HepG2 (cell line): ENCODE data around the gene TRIAP1. TPM values are rescaled to one million over a fixed set of nuclear protein-coding genes. Genes with fewer than 3 reads are reported as not detected.
A peak's percentile ranks its signal among the peaks of the same experiment; 100 is the strongest.

Source experiments
- CBX1 ChIP-seq: IDR thresholded peaks from one replicate; pipeline ENCODE4 v1.6.1; 2016; ENCODE audit warnings: antibody characterized with exemption, low read depth
- GMEB1 ChIP-seq: sonication (generic); formaldehyde crosslinking; IDR thresholded peaks from 2 replicates; pipeline ENCODE4 v1.5.1; 2020; ENCODE audit warnings: missing genetic modification reagents, mild to moderate bottlenecking, borderline replicate concordance
- KDM1A ChIP-seq: IDR thresholded peaks from 2 replicates; pipeline ENCODE4 v1.6.1; 2016; ENCODE audit warnings: missing compliant biosample characterization
- MAZ ChIP-seq, 2 experiments: sonication (generic) in 1 of 2; formaldehyde crosslinking in 1 of 2; IDR thresholded peaks; 2 replicates each; pipeline versions ENCODE4 v1.5.0 to v1.6.1; 2012 to 2020; ENCODE audit warnings: low read depth in 2 of 2, mild to moderate bottlenecking in 2 of 2, borderline replicate concordance in 1 of 2, improper control_type of control experiment in 1 of 2, low read length in 1 of 2, missing genetic modification reagents in 1 of 2, moderate library complexity in 1 of 2
- MYC ChIP-seq: sonication (generic); formaldehyde crosslinking; IDR thresholded peaks from 2 replicates; pipeline ENCODE4 v1.9.0; 2021; ENCODE audit warnings: missing genetic modification reagents, borderline replicate concordance
- NFIB ChIP-seq: sonication (generic); formaldehyde crosslinking; IDR thresholded peaks from 2 replicates; pipeline ENCODE4 v1.9.0; 2021; ENCODE audit warnings: missing genetic modification reagents, mild to moderate bottlenecking, borderline replicate concordance
- SALL1 ChIP-seq: sonication (generic); formaldehyde crosslinking; IDR thresholded peaks from 2 replicates; pipeline ENCODE4 v1.8.0; 2022; ENCODE audit warnings: mild to moderate bottlenecking, missing genetic modification reagents
- SCMH1 ChIP-seq: sonication (generic); formaldehyde crosslinking; IDR thresholded peaks from 2 replicates; pipeline ENCODE4 v1.9.0; 2021; ENCODE audit warnings: missing genetic modification reagents, mild to moderate bottlenecking, borderline replicate concordance
- SMARCE1 ChIP-seq: fragments of 450-650 bp; IDR thresholded peaks from 2 replicates; pipeline ENCODE4 v1.6.1; 2017; ENCODE audit warnings: borderline replicate concordance
- SNAPC5 ChIP-seq: sonication (generic); formaldehyde crosslinking; IDR thresholded peaks from 2 replicates; pipeline ENCODE4 v1.8.1; 2023; ENCODE audit warnings: mild to moderate bottlenecking, missing genetic modification reagents, borderline replicate concordance
- SPEN ChIP-seq: sonication (generic); formaldehyde crosslinking; IDR thresholded peaks from 2 replicates; pipeline ENCODE4 v1.5.1; 2020; ENCODE audit warnings: low read depth, mild to moderate bottlenecking, missing genetic modification reagents
- SRF ChIP-seq: IDR thresholded peaks from 2 replicates; pipeline ENCODE4 v1.6.1; 2011; ENCODE audit warnings: mild to moderate bottlenecking, low read depth, low read length, moderate library complexity
- SRSF4 ChIP-seq: fragments of 200-400 bp; formaldehyde crosslinking; IDR thresholded peaks from one replicate; pipeline ENCODE4 v1.6.1; 2018; ENCODE audit warnings: mild to moderate bottlenecking, low read depth, low read length, moderate library complexity; ENCODE audit not compliant: poor library complexity, severe bottlenecking
- SYNCRIP ChIP-seq: fragments of 200-400 bp; formaldehyde crosslinking; IDR thresholded peaks from 2 replicates; pipeline ENCODE4 v1.6.1; 2018; ENCODE audit warnings: mild to moderate bottlenecking, low read depth, low read length; ENCODE audit not compliant: insufficient read depth
- XRCC5 ChIP-seq: fragments of 200-400 bp; formaldehyde crosslinking; optimal IDR thresholded peaks from 2 replicates; pipeline ENCODE3; 2017; ENCODE audit warnings: mild to moderate bottlenecking, low read length
- ZBTB2 ChIP-seq: sonication (generic); formaldehyde crosslinking; IDR thresholded peaks from 2 replicates; pipeline ENCODE4 v1.8.0; 2022; ENCODE audit warnings: low read depth, missing genetic modification reagents
- ZFX ChIP-seq: sonication (generic); formaldehyde crosslinking; IDR thresholded peaks from 2 replicates; pipeline ENCODE4 v1.4.0; 2020; ENCODE audit warnings: mild to moderate bottlenecking, low read depth, missing genetic modification reagents, moderate library complexity
- ZNF281 ChIP-seq: sonication (generic); formaldehyde crosslinking; IDR thresholded peaks from 2 replicates; pipeline ENCODE4 v1.4.0; 2020; ENCODE audit warnings: missing genetic modification reagents, borderline replicate concordance
- ZNF44 ChIP-seq: sonication (generic); formaldehyde crosslinking; IDR thresholded peaks from 2 replicates; pipeline ENCODE4 v1.5.1; 2020; ENCODE audit warnings: mild to moderate bottlenecking, missing genetic modification reagents
- ZNF577 ChIP-seq: sonication (generic); formaldehyde crosslinking; IDR thresholded peaks from 2 replicates; pipeline ENCODE4 v1.4.0; 2020; ENCODE audit warnings: mild to moderate bottlenecking, low read depth, missing genetic modification reagents, borderline replicate concordance
- ZNF878 ChIP-seq: sonication (generic); formaldehyde crosslinking; IDR thresholded peaks from 2 replicates; pipeline ENCODE4 v1.8.1; 2023; ENCODE audit warnings: mild to moderate bottlenecking, missing genetic modification reagents, moderate library complexity
- polyA plus RNA-seq, 8 experiments: library from polyadenylated mRNA; depleted of rRNA in 3 of 8; stranded (reverse) in 7 of 8; unstranded in 1 of 8; fragments of >200 nt; fragmentation: Illumina TruSeq in 4 of 8; extraction: Trizol in 4 of 8; gene quantifications; 2 replicates each; pipeline versions ENCODE4 v1.2.1 to v1.2.3, GENCODE V29; 2011 to 2016; ENCODE audit warnings: low read depth in 4 of 8, missing spikeins in 1 of 8, mixed read lengths in 1 of 8; ENCODE audit not compliant: insufficient read depth in 1 of 8
- total RNA-seq, 5 experiments: library from RNA; depleted of rRNA; stranded (reverse); fragments of >200 nt; fragmentation: Illumina TruSeq; extraction: Trizol; gene quantifications; 2 replicates each; pipeline ENCODE4 v1.2.3, GENCODE V29; 2016; ENCODE audit warnings: low read depth in 1 of 5
- TF ChIP-seq, protein P1 (sequence below): sonication (generic); formaldehyde crosslinking; IDR thresholded peaks from 2 replicates; pipeline ENCODE4 v1.4.0; 2020; ENCODE audit warnings: mild to moderate bottlenecking, missing genetic modification reagents

Gene TRIAP1
- total and polyA plus RNA-seq, 2 of the 13 experiments (the other 11 are each of a cell fraction or from before 2014, with no cell fraction given): 55.0 to 117 TPM

DNA sequence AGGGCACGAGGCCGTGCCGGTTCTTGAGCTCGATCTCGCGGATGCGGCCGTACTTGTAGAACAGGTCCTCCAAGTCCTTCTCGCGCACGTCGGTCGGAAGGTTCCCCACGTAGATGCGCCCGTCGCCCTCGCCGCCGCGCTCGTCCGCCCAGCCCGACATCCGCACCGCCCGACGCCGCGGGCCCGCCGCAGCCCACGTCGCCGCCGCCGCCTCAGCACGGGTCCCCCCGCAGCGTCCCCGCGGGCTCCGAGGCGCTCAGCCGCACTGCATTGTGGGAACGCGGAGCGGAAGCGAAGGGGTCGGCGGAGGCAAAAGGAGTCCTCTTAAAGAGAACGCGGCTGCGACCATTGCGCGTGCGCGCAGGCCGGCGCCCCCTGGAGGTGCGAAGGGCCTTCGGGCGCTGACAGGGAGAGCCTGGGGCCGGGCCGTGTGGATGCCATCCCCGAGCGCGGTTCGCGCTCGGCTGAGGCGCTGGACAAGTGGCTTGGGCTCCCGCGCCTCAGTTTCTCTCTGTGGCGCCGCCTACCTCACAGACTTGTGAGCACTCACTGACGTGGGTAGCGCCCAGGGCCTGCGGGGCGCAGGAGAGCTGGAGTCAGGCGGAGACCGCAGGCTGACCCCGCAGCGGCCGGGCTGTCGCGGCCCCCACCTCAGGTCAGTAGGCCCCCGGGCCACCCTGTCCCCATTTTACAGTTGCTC, 23.4 kb upstream of the TRIAP1 start, which contains the start of gene SRSF9 (continued):
- TF ChIP-seq SYNCRIP (no peak), ZFX (CRISPR knock-in tag) (peak; percentile 92), CBX1 (no peak), ZBTB2 (CRISPR knock-in tag) (peak; percentile 88), SMARCE1 (no peak), SCMH1 (CRISPR knock-in tag) (no peak), KDM1A (CRISPR knock-in tag) (peak; percentile 27; the same call in 1 of the 2 replicates), NFIB (no peak), ZNF878 (no peak), ZNF577 (CRISPR knock-in tag) (no peak), MAZ (IDR thresholded peaks at IDR 0.05; ENCODE audit: borderline replicate concordance, low read depth, low read length) (0 out of 2 replicates have a peak, but pooled peaks have one; percentile 44), MAZ (CRISPR knock-in tag; IDR thresholded peaks at IDR 0.05; ENCODE audit: low read depth) (peak; percentile 88), MYC (CRISPR knock-in tag) (peak; percentile 77), SALL1 (CRISPR knock-in tag) (peak; percentile 45; the same call in 1 of the 2 replicates), XRCC5 (peak; percentile 90), SPEN (CRISPR knock-in tag) (peak; percentile 74), SNAPC5 (CRISPR knock-in tag) (0 out of 2 replicates have a peak, but pooled peaks have one; percentile 54), ZNF44 (CRISPR knock-in tag) (peak; percentile 73; the same call in 1 of the 2 replicates), SRSF4 (no peak), ZNF281 (CRISPR knock-in tag) (no peak), GMEB1 (peak; percentile 70; the same call in 1 of the 2 replicates), SRF (no peak)
- TF ChIP-seq, protein P1, sequence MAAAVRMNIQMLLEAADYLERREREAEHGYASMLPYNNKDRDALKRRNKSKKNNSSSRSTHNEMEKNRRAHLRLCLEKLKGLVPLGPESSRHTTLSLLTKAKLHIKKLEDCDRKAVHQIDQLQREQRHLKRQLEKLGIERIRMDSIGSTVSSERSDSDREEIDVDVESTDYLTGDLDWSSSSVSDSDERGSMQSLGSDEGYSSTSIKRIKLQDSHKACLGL (CRISPR knock-in tag): no peak; the same call in none of the 2 replicates
